HL-60 (cell line): ENCODE measurements around the gene SLC35A1.

ENCODE experiments used
- POLR2AphosphoS5 ChIP-seq: IDR thresholded peaks from 2 replicates; pipeline ENCODE4 v1.6.1; 2012; ENCODE audit warnings: low read depth
- REST ChIP-seq: IDR thresholded peaks from 2 replicates; pipeline ENCODE4 v1.6.1; 2012; ENCODE audit warnings: low read depth; ENCODE audit not compliant: insufficient replicate concordance
- SPI1 ChIP-seq: IDR thresholded peaks from 2 replicates; pipeline ENCODE4 v1.6.1; 2012; ENCODE audit warnings: low read depth, mild to moderate bottlenecking, borderline replicate concordance
- TF ChIP-seq, protein P1 (sequence below): IDR thresholded peaks from one replicate; pipeline ENCODE4 v1.5.1; 2011; ENCODE audit warnings: low read length, control low read depth, inconsistent platforms; ENCODE audit not compliant: insufficient read depth

- TF ChIP-seq, protein P1, sequence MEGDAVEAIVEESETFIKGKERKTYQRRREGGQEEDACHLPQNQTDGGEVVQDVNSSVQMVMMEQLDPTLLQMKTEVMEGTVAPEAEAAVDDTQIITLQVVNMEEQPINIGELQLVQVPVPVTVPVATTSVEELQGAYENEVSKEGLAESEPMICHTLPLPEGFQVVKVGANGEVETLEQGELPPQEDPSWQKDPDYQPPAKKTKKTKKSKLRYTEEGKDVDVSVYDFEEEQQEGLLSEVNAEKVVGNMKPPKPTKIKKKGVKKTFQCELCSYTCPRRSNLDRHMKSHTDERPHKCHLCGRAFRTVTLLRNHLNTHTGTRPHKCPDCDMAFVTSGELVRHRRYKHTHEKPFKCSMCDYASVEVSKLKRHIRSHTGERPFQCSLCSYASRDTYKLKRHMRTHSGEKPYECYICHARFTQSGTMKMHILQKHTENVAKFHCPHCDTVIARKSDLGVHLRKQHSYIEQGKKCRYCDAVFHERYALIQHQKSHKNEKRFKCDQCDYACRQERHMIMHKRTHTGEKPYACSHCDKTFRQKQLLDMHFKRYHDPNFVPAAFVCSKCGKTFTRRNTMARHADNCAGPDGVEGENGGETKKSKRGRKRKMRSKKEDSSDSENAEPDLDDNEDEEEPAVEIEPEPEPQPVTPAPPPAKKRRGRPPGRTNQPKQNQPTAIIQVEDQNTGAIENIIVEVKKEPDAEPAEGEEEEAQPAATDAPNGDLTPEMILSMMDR = no peak
- no peak for TF ChIP-seq POLR2AphosphoS5
- TF ChIP-seq REST = no peak
- TF ChIP-seq SPI1 = peak; percentile 15; the same call in 1 of the 2 replicates
Observed at GRCh38 chr6:87482366-87482765, 9.6 kb downstream of the SLC35A1 start.
